Measurements from ENCODE around the gene ZER1. TPM values are rescaled to one million over a fixed set of nuclear protein-coding genes. Genes with fewer than 3 reads are reported as not detected.

Gene ZER1
- total RNA-seq, 1 donor from 2014 or later, result 24.2 TPM

DNA sequence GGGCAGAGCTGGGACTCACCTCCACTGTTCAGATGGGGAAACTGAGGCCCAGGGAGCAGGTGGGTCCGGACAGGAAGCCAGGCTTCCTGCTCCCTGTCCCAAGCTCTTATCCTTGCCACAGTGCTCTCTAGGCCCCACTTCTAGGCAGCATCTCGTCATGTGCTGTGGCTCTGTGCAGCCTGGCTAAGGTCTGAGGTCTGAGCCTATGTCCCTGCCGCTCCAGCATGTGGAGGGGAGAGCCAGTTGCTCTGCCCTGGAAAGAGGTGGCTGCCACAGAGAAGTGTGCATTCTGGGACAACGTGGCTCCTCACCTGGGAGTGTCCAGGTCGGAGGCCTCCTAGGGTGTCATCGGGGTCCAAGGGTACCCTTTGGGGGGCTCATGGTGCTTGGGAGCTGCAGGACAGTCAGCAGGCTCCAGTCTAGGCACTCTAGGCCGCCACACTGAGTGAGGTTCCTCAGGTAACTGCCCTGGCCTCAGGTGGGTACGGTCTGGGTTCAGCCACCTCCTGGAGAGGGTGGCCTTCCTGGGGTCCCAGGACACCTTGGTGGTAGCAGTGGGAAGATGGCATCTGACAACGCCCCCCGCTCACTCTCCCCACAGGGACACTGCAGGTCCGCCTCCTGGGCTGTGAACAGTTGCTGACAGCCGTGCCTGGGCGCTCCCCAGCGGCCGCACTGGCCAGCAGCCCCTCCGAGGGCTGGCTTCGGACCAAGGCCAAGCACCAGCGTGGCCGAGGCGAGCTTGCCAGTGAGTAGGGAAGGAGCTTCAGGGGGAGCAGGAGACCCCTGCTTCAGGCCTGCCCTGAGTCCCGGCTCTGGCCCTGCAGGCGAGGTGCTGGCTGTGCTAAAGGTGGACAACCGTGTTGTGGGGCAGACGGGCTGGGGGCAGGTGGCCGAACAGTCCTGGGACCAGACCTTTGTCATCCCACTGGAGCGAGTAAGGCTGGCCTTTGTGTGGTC is 59.0 kb downstream of the ZER1 start:
- H3K4me3 ChIP-seq (ENCODE audit: low read depth, low read length), result no peak overlapping the region
- H3K27me3 ChIP-seq (ENCODE audit: control insufficient read depth, insufficient read depth, low read length), result no peaks in the 10 kb centered on the region
- DNase-seq (ENCODE audit: low read depth), result no peak
- TF ChIP-seq, protein P1, sequence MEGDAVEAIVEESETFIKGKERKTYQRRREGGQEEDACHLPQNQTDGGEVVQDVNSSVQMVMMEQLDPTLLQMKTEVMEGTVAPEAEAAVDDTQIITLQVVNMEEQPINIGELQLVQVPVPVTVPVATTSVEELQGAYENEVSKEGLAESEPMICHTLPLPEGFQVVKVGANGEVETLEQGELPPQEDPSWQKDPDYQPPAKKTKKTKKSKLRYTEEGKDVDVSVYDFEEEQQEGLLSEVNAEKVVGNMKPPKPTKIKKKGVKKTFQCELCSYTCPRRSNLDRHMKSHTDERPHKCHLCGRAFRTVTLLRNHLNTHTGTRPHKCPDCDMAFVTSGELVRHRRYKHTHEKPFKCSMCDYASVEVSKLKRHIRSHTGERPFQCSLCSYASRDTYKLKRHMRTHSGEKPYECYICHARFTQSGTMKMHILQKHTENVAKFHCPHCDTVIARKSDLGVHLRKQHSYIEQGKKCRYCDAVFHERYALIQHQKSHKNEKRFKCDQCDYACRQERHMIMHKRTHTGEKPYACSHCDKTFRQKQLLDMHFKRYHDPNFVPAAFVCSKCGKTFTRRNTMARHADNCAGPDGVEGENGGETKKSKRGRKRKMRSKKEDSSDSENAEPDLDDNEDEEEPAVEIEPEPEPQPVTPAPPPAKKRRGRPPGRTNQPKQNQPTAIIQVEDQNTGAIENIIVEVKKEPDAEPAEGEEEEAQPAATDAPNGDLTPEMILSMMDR (IDR thresholded peaks at IDR 0.05; ENCODE audit: insufficient read depth, low read length, poor library complexity, severe bottlenecking), result no peak
- H3K36me3 ChIP-seq (ENCODE audit: control insufficient read depth, insufficient read depth, low read length), result no peaks in the 10 kb centered on the region

DNA sequence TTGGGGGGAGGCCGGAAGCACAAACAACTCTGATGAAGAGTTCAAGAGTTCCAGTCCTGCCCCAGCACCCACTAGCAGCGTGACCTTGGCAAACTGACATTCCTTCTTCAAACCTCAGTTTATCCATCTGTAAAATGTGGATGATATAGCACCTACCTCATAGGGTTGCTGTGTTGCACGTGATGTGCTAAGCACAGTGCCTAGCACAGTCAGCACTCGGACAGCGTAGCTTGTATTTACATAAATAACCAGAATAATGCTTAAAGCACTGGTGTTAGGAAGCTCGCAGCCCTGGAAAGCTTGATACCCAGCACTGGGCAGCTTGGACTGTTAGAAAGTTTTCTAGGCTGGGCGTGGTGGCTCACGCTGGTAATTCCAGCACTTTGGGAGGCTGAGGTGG is 64.3 kb downstream of the ZER1 start:
- Histone ChIP-seq H3K4me3 (ENCODE audit: low read depth, low read length) (no peak overlapping the region), H3K36me3 (ENCODE audit: control insufficient read depth, insufficient read depth, low read length) (no peaks in the 10 kb centered on the region), H3K27me3 (ENCODE audit: control insufficient read depth, insufficient read depth, low read length) (no peaks in the 10 kb centered on the region)
- TF ChIP-seq, protein P1 (IDR thresholded peaks at IDR 0.05; ENCODE audit: insufficient read depth, low read length, poor library complexity, severe bottlenecking), result no peak
- no peak for DNase-seq (ENCODE audit: low read depth)

DNA sequence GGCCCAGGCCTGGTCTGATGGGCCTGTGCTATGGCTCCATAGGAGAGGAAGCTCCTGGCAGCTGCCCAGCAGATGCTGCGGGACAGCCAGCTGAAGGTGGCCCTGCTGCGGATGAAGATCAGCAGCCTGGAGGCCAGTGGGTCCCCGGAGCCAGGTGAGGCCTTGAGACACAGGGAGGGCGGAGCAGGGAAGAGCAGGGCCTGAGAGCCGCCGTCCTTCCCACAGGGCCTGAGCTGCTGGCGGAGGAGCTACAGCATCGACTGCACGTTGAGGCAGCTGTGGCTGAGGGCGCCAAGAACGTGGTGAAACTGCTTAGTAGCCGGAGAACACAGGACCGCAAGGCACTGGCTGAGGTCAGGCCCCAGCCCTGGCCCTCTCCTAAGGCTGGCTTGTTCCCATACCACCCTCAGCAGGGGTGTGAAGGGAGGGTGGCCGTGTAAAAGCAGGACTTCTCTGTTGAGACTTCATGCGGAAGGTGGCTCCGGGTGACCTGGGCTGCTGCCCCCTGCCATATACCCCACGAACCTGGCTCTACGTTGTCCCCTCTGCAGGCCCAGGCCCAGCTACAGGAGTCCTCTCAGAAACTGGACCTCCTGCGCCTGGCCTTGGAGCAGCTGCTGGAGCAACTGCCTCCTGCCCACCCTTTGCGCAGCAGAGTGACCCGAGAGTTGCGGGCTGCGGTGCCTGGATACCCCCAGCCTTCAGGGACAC is 64.9 kb downstream of the ZER1 start:
- Histone ChIP-seq H3K27me3 (ENCODE audit: control insufficient read depth, insufficient read depth, low read length) (no peaks in the 10 kb centered on the region), H3K4me3 (ENCODE audit: low read depth, low read length) (no peak overlapping the region), H3K36me3 (ENCODE audit: control insufficient read depth, insufficient read depth, low read length) (no peaks in the 10 kb centered on the region)
- TF ChIP-seq, protein P1 (IDR thresholded peaks at IDR 0.05; ENCODE audit: insufficient read depth, low read length, poor library complexity, severe bottlenecking), result no peak
- no peak for DNase-seq (ENCODE audit: low read depth)

DNA sequence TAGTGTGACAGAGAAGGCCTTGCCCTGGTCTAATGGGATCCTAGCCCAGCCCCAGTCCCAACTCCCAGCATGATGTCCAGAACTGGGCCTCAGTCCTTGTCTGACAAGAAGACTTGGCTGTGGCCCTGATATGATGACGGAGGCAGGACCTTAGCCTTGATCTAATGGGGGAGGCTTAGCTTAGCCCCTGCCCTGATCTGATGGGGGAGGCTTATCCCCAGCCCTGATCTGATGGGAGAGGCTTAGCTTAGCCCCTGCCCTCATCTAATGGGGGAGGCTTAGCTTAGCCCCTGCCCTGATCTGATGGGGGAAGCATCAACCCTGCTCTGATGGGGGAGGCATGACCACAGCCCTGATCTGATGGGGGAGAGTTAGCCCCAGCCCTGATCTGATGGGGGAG is 65.7 kb downstream of the ZER1 start:
- TF ChIP-seq, protein P1 (IDR thresholded peaks at IDR 0.05; ENCODE audit: insufficient read depth, low read length, poor library complexity, severe bottlenecking), result no peak
- H3K27me3 ChIP-seq (ENCODE audit: control insufficient read depth, insufficient read depth, low read length), result no peaks in the 10 kb centered on the region
- no peak overlapping the region for H3K4me3 ChIP-seq (ENCODE audit: low read depth, low read length)
- no peak for DNase-seq (ENCODE audit: low read depth)
- no peaks in the 10 kb centered on the region for H3K36me3 ChIP-seq (ENCODE audit: control insufficient read depth, insufficient read depth, low read length)

DNA sequence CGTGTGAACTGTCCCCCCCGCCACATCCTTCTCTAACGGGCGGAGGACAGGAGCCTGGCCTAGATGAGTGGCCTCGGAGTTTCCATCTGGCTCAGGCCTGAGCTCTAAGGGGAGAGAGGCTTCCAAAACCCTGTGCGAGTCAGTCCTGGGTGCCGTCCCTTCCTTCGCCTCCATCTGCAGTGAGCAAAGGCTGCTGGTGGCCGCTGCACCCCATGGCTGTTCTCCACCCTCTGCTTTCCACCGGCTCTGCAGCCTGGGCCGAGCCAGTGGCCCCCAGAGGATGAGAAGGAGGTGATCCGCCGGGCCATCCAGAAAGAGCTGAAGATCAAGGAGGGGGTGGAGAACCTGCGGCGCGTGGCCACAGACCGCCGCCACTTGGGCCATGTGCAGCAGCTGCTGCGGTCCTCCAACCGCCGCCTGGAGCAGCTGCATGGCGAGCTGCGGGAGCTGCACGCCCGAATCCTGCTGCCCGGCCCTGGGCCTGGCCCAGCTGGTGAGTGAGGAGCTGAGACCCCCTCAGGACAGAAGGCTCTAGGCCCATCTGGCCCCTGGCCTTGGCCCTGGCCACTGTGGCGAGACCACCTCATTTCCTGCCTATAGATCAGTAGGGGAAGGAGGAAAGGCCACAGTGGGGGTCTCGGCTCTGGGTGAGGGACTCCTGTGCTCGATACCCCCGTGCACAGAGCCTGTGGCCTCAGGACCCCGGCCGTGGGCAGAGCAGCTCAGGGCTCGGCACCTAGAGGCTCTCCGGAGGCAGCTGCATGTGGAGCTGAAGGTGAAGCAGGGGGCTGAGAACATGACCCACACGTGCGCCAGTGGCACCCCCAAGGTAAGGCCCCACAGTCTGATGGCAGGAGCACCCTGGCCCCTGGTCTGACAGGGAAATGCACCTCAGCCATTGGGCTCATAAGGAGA is 66.4 kb downstream of the ZER1 start:
- Histone ChIP-seq H3K4me3 (ENCODE audit: low read depth, low read length) (no peak overlapping the region), H3K27me3 (ENCODE audit: control insufficient read depth, insufficient read depth, low read length) (no peaks in the 10 kb centered on the region), H3K36me3 (ENCODE audit: control insufficient read depth, insufficient read depth, low read length) (no peaks in the 10 kb centered on the region)
- no peak for DNase-seq (ENCODE audit: low read depth)
- TF ChIP-seq, protein P1 (IDR thresholded peaks at IDR 0.05; ENCODE audit: insufficient read depth, low read length, poor library complexity, severe bottlenecking), result no peak
